MM.1S (cell line): ENCODE results near the gene ZNF106.

ENCODE experiments used
- DNase-seq: peaks from one replicate; pipeline ENCODE4 v3.0.0-alpha.2; 2015
- H2AFZ ChIP-seq: fragments of 300-600 bp; sonication (generic); 2 replicates; pipeline ENCODE4 v1.6.0; 2016; ENCODE audit warnings: antibody characterized with exemption, low read length
- H3F3A ChIP-seq: fragments of 300-600 bp; sonication (generic); 2 replicates; pipeline ENCODE4 v1.6.1; 2016; ENCODE audit warnings: mild to moderate bottlenecking, antibody characterized with exemption, low read length, moderate library complexity, mixed read lengths; ENCODE audit not compliant: insufficient read depth
- H3K27ac ChIP-seq: fragments of 300-600 bp; sonication (generic); 2 replicates; pipeline ENCODE4 v1.5.1; 2016; ENCODE audit warnings: mild to moderate bottlenecking, low read length
- H3K27me3 ChIP-seq: fragments of 300-600 bp; sonication (generic); replicated peaks from 2 replicates; pipeline ENCODE4 v1.6.0; 2016; ENCODE audit warnings: low read length; ENCODE audit not compliant: insufficient read depth
- H3K36me3 ChIP-seq: fragments of 300-600 bp; sonication (generic); replicated peaks from 2 replicates; pipeline ENCODE4 v1.6.1; 2016; ENCODE audit warnings: mild to moderate bottlenecking, low read length, mixed read lengths; ENCODE audit not compliant: insufficient read depth
- H3K4me1 ChIP-seq: fragments of 300-600 bp; sonication (generic); 2 replicates; pipeline ENCODE4 v1.6.1; 2016; ENCODE audit warnings: low read length, mixed read lengths
- H3K4me2 ChIP-seq: fragments of 300-600 bp; sonication (generic); 2 replicates; pipeline ENCODE4 v1.6.0; 2016; ENCODE audit warnings: low read depth, low read length
- H3K4me3 ChIP-seq: fragments of 300-600 bp; sonication (generic); 2 replicates; pipeline ENCODE4 v1.5.1; 2016; ENCODE audit warnings: low read length, mixed read lengths
- H3K79me2 ChIP-seq: fragments of 300-600 bp; sonication (generic); 2 replicates; pipeline ENCODE4 v1.6.1; 2016; ENCODE audit warnings: mixed run types, low read length, mixed read lengths
- H3K9ac ChIP-seq: fragments of 300-600 bp; sonication (generic); 2 replicates; pipeline ENCODE4 v1.6.1; 2016; ENCODE audit warnings: low read length, mixed read lengths
- H3K9me2 ChIP-seq: fragments of 300-600 bp; sonication (generic); replicated peaks from 2 replicates; pipeline ENCODE4 v1.6.1; 2016; ENCODE audit warnings: mild to moderate bottlenecking, low read length, mixed read lengths; ENCODE audit not compliant: insufficient read depth
- H3K9me3 ChIP-seq: fragments of 300-600 bp; sonication (generic); replicated peaks from 2 replicates; pipeline ENCODE4 v1.6.1; 2016; ENCODE audit warnings: mild to moderate bottlenecking, low read length, mixed read lengths; ENCODE audit not compliant: insufficient read depth
- H4K20me1 ChIP-seq: fragments of 300-600 bp; sonication (generic); 2 replicates; pipeline ENCODE4 v1.6.1; 2016; ENCODE audit warnings: mild to moderate bottlenecking, low read length, moderate library complexity, mixed read lengths; ENCODE audit not compliant: insufficient read depth
- EZH2 ChIP-seq: fragments of 300-600 bp; sonication (generic); optimal IDR thresholded peaks from 2 replicates; pipeline ENCODE3; 2017; ENCODE audit warnings: low read depth, mild to moderate bottlenecking, antibody characterized with exemption, low read length, mixed read lengths
- EZH2phosphoT487 ChIP-seq: fragments of 300-600 bp; sonication (generic); IDR thresholded peaks from 2 replicates; pipeline ENCODE4 v1.6.1; 2018; ENCODE audit warnings: antibody characterized with exemption, low read length
- TF ChIP-seq, protein P1 (sequence below): fragments of 300-600 bp; sonication (generic); IDR thresholded peaks from 2 replicates; pipeline ENCODE4 v1.5.1; 2016; ENCODE audit warnings: antibody characterized with exemption, low read length, mixed read lengths

ZNF106 gene

GRCh38 chr15:42405863-42406482 is 85.0 kb downstream of the ZNF106 start:
- Histone ChIP-seq H3K79me2 (no peaks in the 10 kb centered on the region), H3K9me3 (no peaks in the 10 kb centered on the region), H3K9me2 (no peaks in the 10 kb centered on the region), H4K20me1 (no peaks in the 10 kb centered on the region), H3K4me3 (no peak overlapping the region), H3F3A (no peaks in the 10 kb centered on the region), H2AFZ (no peak overlapping the region), H3K4me1 (no peaks in the 10 kb centered on the region), H3K4me2 (no peak overlapping the region), H3K9ac (no peak overlapping the region), H3K36me3 (no peaks in the 10 kb centered on the region), H3K27me3 (no peaks in the 10 kb centered on the region), H3K27ac (no peak overlapping the region)
- no peak for DNase-seq
- TF ChIP-seq EZH2phosphoT487: no peak
- TF ChIP-seq, protein P1, sequence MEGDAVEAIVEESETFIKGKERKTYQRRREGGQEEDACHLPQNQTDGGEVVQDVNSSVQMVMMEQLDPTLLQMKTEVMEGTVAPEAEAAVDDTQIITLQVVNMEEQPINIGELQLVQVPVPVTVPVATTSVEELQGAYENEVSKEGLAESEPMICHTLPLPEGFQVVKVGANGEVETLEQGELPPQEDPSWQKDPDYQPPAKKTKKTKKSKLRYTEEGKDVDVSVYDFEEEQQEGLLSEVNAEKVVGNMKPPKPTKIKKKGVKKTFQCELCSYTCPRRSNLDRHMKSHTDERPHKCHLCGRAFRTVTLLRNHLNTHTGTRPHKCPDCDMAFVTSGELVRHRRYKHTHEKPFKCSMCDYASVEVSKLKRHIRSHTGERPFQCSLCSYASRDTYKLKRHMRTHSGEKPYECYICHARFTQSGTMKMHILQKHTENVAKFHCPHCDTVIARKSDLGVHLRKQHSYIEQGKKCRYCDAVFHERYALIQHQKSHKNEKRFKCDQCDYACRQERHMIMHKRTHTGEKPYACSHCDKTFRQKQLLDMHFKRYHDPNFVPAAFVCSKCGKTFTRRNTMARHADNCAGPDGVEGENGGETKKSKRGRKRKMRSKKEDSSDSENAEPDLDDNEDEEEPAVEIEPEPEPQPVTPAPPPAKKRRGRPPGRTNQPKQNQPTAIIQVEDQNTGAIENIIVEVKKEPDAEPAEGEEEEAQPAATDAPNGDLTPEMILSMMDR: no peak
- no peak for TF ChIP-seq EZH2

- DNase-seq: no peak
- Histone ChIP-seq H3K4me2 (no peak overlapping the region), H3K9me2 (no peaks in the 10 kb centered on the region), H3F3A (no peaks in the 10 kb centered on the region), H3K36me3 (no peaks in the 10 kb centered on the region), H3K27ac (no peak overlapping the region), H3K79me2 (no peaks in the 10 kb centered on the region), H3K4me1 (no peaks in the 10 kb centered on the region), H3K9me3 (no peaks in the 10 kb centered on the region), H4K20me1 (no peaks in the 10 kb centered on the region), H3K4me3 (no peak overlapping the region), H3K27me3 (no peaks in the 10 kb centered on the region), H3K9ac (no peak overlapping the region), H2AFZ (no peak overlapping the region)
- TF ChIP-seq EZH2phosphoT487: no peak
- TF ChIP-seq EZH2: no peak
- TF ChIP-seq, protein P1: no peak
Measured at GRCh38 chr15:42404461-42405235, 86.3 kb downstream of the ZNF106 start.

- H2AFZ ChIP-seq: no peak overlapping the region
- TF ChIP-seq EZH2 (no peak), EZH2phosphoT487 (no peak)
- TF ChIP-seq, protein P1: no peak
Measured at GRCh38 chr15:42403389-42403788, 87.6 kb downstream of the ZNF106 start.

More at GRCh38 chr15:42403389-42403788, 87.6 kb downstream of the ZNF106 start:
- no peaks in the 10 kb centered on the region for H3F3A ChIP-seq
- no peaks in the 10 kb centered on the region for H3K9me3 ChIP-seq
- H3K4me2 ChIP-seq: no peak overlapping the region
- no peak overlapping the region for H3K4me3 ChIP-seq
- H3K9ac ChIP-seq: no peak overlapping the region
- no peaks in the 10 kb centered on the region for H3K36me3 ChIP-seq
- no peaks in the 10 kb centered on the region for H3K9me2 ChIP-seq
- no peak overlapping the region for H3K27ac ChIP-seq
- no peak for DNase-seq
- H3K79me2 ChIP-seq: no peaks in the 10 kb centered on the region
- H4K20me1 ChIP-seq: no peaks in the 10 kb centered on the region
- H3K27me3 ChIP-seq: no peaks in the 10 kb centered on the region
- no peaks in the 10 kb centered on the region for H3K4me1 ChIP-seq
